DOHH2 (cell line): ENCODE results near the gene MAGEA11.

Experiments used
- CTCF ChIP-seq: fragments of 200-600 bp; sonication (generic); IDR thresholded peaks from one replicate; pipeline ENCODE4 v1.5.1; 2014; ENCODE audit warnings: antibody characterized with exemption, mild to moderate bottlenecking, low read depth, low read length; ENCODE audit not compliant: poor library complexity, severe bottlenecking
- EZH2phosphoT487 ChIP-seq: fragments of 200-600 bp; sonication (generic); IDR thresholded peaks from 2 replicates; pipeline ENCODE4 v1.6.1; 2017; ENCODE audit warnings: borderline replicate concordance, mild to moderate bottlenecking, antibody characterized with exemption, low read length, moderate library complexity, mixed read lengths

GRCh38 chrX:149760965-149761364 is 49.1 kb downstream of the MAGEA11 start:
- TF ChIP-seq CTCF = no peak
- no peak for TF ChIP-seq EZH2phosphoT487
